Stimulated activated CD8-positive, alpha-beta memory T cell treated with anti-CD3 and anti-CD28 coated beads, Interleukin-15, amount 100 ng/mL, for 4 hours (primary cell): ENCODE results near the gene CDK14.

Experiments
- DNase-seq, 2 donors: peaks; one replicate each; pipeline ENCODE4 v3.0.0-alpha.2; 2020; ENCODE audit warnings: low read depth in 2 of 2

The CDK14 gene

DNA sequence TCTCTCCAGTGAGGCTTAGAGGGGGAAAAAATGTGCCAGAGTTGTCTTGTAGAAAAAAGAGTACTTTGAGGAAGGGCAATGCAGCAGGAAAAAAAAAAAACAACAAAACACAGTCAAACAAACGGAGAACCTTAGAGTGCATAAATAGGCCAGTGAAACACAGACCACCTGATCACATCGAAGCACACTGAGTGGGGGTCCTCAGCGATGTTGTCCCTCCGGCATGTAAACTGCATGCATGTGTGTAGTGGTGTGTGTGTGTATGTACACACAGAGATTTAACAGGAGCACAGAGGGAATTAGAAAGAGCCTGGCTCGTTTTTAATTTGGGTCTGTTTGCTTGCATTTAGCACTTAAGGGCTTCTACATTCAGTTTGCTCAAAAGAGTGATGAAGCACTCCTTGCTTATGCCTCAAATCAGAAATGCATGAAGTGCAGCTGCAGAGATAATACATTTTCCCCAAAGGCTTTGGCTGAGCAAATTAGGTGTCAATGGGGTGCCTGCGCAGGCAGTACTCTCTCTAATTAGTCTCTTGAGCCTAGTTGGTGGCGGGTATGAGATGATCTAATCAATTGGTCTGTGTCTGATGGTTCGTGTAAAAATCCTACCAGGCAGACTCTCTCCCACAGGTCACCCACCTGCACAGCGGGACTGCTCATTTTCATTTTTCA, 605.5 kb downstream of the CDK14 start:
- DNase-seq, result no peak

DNA sequence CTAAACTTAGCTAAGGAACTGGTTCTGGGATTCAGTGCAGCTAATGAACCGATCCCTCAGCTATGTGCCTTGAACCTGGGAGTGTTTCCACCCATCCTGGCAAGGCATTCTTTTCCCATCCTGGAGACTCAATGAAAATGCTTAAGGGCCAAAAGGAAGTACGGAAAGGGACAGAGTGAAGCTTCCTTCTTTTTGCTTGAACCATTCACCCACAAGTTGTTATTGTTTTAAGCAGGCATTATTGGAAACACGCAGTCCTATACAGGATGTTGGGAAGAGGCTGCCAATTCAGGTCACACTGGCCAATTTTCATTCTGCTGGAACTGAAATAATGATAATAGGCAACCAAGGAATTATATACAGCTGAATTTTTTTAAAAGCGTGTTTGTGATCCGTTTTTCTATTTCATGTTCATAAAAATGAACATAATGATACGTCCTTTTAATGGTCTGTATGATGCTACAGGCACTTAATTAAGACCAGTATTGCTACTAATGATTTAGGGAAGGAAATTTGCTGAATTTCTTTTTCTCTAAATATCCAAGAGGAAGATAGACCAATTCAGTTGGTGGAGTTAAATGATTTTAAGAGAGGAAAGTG, 610.3 kb downstream of the CDK14 start:
- DNase-seq, result no peak

DNA sequence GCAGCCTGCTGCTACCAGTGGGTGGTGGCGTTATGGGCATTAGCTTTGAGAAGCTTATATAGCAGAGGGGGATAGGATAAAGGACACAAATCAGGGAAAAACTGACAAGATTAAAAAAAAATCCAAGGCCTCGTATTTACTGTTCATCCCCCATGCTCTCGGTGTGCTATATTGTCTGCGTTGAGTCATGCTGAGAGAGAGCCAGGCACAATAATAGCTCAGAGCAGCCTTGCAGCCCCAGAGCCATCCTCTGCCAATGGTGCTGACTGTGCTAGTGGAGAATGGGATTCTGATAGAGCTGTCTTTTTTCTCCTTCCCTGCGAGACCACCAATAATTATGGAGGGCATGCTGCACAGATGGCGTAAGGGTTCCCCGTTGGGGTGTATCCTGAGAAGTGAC, 616.5 kb downstream of the CDK14 start:
- no peak for DNase-seq

DNA sequence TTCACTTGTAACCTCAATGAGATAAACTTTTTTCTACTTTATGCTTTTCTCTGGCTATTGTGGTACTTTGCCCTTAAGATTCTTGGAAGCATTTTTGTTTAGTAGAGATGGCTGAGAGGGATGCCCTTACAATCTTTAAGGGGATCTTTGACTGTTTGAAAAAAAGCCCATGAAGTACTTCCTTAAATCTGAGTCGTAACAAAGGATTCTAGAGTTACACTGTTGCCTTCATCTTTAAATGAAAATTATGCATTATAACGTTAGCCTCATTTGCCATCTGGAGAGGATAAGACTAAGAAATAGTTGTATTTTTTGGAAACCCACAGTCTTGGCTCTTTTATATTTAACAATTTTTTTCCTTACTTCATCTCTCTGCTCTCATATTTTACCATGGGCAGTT, 630.3 kb downstream of the CDK14 start:
- DNase-seq, result no peak

DNA sequence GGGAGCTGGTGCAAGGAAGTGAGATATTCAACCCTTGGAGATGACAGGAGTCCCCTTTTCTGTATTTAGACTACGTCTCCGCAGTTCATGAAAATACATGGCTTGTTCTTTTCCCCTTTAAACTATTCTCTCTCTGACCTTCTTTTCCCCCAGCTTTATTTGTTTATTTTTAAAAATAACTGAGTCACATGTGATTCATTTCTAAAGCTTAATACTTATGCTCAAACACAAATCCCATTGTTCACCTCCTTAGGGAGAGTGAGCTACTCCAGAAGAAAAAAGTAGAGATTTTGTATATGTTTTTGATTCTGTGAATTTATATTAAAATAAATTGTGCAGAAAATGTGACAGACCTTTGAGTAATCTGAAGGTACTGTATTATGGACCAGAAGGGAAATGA, 632.2 kb downstream of the CDK14 start:
- no peak for DNase-seq

DNA sequence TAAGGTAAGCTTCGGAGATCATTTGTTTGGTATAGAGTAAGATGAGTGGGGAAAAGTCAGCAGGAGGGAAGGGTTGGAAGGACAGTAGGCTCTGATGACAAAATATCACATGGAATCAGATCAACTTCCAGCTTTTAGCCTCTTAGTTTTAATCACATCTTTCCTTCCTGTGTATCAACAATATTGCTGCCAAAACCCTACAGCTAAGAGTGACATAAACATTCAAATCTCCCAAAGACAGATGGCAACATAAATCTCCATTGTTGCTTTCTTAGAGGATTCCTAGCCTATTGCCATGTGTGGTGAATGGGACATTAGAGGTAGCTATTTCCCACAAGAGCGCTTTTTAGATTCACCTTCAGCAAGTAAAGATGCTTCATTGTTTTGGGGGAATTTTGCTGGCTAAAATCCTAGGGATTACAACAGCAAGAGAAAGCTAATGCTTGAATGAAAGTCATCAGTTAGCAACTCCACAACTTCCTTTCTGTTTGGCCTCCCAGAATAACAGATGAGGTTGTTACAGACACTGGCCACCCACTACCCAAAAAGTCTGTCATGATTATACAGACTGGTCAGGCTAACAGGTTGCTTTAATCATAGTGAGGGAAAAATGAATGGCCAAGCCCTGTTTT, 632.9 kb downstream of the CDK14 start:
- DNase-seq, result no peak

DNA sequence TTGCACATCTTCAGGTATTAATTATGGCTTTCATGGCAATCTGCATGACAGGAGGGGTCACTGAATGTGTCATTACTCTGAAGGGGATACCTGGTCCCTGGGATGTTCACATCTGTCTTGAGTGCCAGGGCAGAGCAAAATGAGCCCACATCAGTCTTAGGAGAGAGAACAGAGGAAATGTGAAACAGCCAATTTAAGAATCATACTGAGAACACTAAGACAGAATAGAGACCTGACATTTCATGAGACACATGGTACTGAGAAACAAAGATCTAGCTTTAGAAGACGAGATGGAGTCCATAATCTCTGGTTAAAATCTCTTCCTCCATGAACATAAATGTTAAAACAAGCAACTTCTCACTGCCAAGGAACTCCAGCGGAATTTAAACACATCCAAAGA, 634.0 kb downstream of the CDK14 start:
- no peak for DNase-seq

DNA sequence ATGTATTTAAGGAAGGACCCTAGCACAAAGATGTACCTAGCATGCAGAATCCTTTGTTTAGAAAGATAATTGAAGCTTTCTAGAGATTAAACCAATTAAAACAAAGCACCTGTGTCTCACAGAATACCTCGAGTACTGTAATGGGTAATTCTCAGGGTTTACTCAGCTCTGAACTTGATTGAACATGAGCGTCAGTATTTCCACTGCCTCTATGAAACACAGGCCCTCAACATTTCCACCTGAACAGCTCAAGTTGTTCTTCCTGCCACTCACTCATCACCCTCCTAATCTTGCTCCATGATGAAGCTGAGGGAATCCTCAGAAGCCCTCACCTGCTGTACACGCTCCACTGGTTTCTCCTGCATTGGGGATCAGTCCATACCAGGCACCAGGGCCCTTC, 634.4 kb downstream of the CDK14 start:
- no peak for DNase-seq

DNA sequence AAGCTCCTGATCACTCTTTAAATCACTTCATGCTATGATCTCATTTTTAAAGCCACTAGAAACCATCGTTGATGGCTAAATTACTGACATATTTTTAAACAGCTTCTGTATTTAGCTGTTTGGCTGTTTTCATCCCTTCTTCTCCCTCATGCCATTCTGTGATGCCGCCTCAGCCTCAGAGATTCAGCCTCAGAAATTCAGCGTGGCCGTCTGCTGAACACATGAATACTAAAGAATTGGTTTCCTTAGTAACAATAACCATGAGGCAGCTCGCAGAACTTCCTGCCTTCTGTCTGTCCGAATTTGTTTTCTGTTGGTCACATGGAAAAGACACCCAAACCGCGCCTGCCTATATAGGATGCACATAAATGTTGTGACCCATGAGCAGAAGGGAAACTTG, 637.1 kb downstream of the CDK14 start:
- DNase-seq, result no peak

DNA sequence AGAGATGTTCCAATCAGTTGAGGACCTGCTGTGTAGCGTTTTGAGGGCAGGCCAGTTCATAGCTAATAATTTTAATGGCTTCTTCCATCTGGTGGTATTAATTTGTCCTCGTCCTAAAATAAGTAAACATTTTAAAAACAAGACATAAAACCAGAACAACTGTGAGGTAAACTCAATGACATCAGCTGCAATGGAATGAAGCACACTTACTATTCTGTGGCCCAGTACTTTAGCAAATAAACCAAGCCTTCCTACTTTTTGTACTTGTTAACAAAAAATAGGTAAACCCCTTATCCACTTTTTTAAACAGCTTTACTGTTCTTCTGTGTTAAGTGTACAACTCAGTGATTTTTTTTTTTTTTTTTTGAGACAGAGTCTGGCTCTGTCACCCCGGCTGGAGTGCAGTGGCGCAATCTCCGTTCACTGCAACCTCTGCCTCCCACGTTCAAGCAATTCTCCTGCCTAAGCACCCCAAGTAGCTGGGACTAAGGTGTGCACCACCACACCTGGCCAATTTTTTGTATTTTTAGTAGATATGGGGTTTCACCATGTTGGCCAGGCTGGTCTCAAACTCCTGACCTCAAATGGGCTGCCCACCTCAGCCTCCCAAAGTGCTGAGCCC, 639.2 kb downstream of the CDK14 start:
- no peak for DNase-seq

DNA sequence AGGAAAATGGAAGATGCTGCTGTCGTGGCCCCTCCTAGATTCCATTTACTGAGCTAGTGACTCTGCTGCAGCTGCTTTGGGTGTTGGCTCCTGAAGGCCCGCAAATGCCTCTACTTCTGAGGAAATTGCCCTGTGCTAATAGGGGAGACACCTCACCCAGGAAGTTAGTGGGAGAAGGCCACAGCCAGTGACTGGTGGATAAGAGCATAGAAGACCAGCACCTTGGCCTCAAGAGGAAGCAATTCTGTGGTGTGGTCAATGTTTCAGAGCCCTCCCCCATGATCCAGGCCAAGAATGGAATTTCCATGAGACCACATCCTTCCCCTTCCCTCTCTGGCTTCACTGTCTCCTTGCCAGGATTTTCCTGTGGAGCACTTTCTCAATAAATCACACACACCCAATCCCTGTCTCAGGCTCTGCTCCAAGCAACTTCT, 643.1 kb downstream of the CDK14 start:
- DNase-seq, result no peak

DNA sequence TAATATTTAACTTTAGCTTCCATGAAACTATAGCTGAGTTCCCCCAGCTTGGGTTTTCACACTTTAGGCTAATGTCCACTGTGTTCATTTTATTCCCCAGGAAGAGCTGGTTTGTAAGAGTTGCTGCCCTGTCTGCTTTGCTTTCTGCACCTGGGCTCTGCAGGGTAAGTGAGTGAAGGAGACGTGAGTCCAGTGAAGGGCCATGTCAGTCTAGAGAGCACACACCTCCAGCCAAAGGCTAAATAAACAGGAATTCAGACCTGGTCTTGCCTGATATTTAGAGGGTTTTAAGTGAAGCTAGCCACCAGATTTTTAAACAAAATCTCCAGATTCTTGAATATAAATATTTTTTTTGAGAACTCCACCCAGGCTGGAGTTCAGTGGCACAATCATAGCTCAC, 643.7 kb downstream of the CDK14 start:
- no peak for DNase-seq

DNA sequence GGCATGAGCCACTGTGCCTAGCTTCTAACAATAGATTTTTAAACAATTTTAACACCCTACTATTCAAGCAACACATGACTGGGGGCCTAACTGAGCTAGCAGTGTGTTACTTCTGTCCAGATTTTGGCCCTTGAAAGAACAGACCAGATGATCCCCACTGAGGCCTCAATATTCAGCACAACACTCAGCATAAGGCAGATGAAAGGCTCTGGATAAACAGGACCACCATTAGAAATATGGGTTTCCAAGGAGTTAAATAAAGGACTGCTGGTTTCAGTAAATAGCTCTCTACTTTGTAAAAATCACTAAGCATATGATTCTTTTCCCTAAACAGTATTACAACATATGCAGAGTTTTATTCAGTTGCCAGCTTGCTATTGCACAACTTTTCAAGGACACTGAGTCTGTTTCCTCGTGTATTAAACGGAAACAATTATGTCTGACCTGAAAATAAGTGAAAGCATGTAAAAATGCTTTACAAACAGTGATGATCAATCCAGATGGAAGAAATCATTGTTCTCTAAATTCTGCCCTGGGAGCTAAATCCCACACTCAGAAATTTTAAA, 644.3 kb downstream of the CDK14 start:
- DNase-seq, result no peak

DNA sequence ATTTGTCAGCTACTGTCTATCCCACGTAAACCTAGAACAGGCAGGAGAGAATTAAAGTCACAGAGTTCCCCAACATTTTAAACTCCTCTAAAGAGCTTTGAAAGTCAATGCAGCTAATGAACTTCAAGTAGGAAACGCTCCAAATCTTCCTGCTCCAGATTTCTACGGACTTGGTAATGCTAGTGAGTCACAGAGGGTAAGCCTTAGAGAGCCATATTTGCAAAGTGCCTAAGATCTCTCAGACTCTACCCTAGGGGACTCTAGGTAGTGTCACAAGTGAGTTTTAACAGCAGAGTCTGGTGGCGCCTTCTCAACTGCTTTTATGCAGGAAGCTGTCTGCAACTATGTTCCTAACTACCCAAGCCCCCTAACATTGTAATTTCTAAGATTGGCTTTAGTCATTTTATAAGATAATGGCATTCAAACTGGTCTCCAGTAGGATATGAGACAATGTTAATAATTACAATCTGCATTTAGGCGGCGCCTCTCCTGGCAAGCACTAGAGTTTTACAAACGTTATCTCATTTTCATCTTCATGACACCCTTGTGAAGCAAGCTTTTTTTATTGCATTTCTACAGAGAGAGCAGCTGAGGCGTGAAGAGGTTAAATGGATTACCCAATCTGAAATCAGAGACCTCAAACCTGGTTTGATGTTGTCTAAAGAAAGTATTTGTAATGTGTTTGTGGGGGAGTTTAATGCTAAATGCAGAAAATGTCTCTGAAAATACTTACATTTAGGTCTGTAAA, 646.1 kb downstream of the CDK14 start:
- no peak for DNase-seq

DNA sequence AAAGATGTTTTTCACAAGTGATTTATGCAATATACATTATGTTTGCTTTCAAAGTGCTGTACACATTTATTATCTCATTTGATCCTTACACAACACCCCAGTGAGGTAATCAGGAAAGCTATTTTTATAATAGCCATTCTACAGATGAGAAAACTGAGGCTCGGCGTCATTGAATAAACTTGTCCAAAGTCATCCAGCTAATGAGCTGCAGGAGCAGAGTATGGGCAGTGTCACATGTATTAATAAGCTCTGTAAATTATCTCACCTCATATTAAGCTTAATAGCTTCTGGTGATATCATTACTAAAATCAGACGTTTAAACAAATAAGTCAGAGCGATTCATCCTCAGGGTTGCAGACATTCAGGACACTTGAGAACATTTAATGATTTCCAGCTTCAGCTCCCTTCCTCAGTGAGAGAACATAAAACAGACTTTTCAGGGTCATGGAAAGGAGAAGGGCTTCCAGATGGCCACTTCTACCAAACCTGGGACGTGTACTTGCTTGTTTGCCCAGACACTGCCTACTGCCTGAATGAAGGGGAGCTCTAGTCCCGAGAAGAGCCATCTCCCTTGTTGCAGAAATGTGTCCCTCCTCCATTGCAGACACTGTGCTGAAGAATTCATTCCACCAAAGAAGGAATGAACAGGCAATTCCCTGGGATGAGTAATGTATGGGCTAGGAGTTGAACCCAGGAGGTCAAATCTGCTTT, 647.6 kb downstream of the CDK14 start:
- DNase-seq, result no peak

DNA sequence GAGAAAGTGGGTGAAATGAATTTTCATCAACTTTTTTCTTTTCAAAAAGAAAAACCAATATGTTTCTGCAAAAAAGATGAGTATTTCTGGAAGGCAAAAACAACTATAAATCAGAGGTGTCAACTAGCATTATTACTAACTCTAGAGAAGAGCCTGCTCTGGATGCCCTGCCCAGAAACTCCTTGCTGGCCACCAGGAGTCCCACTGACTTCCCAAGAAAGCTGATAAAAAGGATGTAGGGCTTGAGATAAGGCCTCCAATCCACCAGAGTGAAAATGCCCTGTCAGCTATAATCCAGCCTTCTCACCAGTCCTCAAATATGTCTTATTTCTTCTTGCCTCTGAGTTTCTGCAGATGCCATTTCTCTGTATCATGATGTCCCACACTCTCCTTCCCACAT, 651.4 kb downstream of the CDK14 start:
- DNase-seq, result no peak

DNA sequence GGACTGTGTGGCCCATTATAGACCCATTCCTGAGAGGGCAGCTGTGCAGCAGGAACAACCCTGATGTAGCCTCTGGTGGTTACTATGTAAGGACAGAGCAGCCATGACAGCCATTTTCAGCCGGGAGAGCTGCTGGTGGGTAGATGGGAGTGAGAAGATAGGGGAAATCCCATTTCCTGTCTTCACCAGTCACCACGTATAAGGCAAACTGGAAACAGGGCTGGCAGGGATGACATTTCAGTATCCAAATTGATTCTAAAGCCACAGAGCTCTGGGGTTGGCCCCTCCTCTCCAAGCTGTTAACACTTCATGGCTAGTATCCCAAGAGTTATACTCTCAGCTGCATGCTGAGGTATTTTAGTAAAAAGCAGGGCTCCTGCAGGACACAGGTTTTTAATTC, 652.9 kb downstream of the CDK14 start:
- no peak for DNase-seq

DNA sequence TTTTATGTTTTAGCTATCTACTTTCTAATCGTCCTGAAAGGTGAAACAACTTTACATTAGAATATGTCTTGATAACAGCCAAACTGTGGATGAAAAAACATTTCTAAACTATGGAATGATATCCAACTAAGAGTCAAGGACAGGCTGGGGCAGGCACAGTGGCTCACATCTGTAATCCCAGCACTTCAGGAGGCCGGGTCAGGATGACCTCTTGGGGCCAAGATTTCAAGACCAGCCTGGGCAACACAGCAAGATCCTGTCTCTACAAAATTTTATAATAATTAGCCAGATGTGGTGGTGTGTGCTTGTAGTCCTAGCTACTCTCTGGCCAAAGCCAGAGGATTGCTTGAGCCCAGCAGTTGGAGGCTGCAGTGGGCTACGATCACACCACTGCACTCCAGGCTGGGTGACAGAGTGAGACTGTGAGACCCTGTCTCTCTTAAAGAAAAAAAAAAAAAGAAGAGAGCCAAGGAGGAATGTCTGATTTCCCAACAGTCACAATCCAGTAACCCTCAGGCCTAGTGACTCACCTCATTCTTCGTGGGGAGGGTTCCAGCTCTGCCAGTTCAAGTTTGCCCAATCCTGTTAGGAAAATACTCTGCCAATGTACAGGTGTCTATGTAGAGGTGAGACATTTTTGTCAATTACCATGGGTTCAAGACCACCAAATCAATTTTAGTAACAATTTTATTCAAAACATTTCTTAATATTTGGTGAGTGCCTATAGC, 653.5 kb downstream of the CDK14 start:
- no peak for DNase-seq

DNA sequence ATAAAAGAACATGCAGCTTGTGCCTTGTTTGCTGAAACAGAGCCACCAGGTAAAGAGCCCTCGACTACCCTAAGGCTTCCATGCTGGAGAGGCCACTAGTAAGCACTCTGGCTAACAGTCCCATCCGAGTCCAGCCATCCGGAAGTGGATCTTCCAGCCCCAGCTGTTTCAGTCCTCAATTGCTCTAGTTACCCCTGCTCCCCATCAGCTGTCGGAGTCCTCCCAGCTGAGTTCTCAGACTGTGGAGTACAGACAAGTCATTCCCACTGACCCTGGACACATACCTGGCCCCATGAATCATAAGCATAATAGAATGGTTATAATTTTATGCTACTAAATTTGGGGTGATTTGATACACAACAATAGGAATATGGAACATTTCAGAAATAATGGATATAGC, 654.6 kb downstream of the CDK14 start:
- no peak for DNase-seq

DNA sequence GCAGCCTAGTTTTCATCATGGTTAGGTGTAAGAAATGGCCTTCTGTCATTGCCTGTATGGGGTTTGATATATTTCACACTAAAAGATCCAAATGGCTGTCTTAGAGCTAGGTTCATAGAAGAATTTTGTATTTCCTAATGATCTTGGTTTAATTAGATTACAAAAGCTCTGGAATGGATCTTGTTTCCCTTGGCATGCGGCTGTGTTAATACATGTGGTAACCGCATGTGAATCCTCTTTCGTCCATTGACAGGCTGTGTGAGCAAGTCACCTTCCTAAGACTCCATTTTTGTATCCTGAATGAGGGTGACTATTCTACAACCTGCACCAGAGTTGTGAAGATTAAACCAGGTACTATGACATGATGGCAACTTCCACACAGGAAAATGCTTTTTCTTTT, 655.8 kb downstream of the CDK14 start:
- DNase-seq, result no peak
